GM13976 (cell line): ENCODE measurements around the gene RNU7-1.

Experiments used
- DNase-seq: peaks from one replicate; pipeline ENCODE4 v3.0.0; 2012; ENCODE audit warnings: low spot score
- in situ Hi-C: fragments of 300-500 bp; cut with MboI; formaldehyde crosslinking; loops from one replicate; pipeline ENCODE4 v1.12.0; 2022; ENCODE audit warnings: low sequenced_read_pairs, mixed read lengths, inconsistent platforms; ENCODE audit not compliant: unreplicated experiment
- TF ChIP-seq, protein P1 (sequence below): IDR thresholded peaks from 2 replicates; pipeline ENCODE4 v1.5.1; 2012; ENCODE audit warnings: borderline replicate concordance, mild to moderate bottlenecking; ENCODE audit not compliant: insufficient read depth; ENCODE audit errors: extremely low read depth, missing control alignments, control extremely low read depth

RNU7-1 gene

DNA sequence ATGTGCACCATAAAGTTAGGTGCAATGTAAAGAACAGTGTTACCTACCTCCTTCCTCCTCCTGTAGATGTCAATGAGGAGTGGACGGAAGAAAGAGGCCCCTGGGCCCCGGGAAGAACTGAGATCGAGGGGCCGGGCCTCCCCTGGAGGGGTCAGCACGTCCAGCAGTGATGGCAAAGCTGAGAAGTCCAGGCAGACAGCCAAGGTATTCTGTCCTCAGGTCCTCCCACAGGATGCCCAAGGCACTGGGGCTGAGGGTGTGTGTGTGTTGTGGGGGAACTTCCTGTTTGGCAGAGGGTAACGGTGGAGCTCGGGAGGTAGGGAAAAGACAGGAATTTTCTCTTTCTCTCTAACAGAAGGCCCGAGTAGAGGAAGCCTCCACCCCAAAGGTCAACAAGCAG lies 9.5 kb upstream of the RNU7-1 start:
- no peak for DNase-seq
- TF ChIP-seq, protein P1, sequence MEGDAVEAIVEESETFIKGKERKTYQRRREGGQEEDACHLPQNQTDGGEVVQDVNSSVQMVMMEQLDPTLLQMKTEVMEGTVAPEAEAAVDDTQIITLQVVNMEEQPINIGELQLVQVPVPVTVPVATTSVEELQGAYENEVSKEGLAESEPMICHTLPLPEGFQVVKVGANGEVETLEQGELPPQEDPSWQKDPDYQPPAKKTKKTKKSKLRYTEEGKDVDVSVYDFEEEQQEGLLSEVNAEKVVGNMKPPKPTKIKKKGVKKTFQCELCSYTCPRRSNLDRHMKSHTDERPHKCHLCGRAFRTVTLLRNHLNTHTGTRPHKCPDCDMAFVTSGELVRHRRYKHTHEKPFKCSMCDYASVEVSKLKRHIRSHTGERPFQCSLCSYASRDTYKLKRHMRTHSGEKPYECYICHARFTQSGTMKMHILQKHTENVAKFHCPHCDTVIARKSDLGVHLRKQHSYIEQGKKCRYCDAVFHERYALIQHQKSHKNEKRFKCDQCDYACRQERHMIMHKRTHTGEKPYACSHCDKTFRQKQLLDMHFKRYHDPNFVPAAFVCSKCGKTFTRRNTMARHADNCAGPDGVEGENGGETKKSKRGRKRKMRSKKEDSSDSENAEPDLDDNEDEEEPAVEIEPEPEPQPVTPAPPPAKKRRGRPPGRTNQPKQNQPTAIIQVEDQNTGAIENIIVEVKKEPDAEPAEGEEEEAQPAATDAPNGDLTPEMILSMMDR: no peak
- in situ Hi-C loops: loop anchor here (25.0 kb wide), 1 partner anchor 178 kb away; the partner anchor contains the start of gene C1RL

GRCh38 chr12:6935371-6936193 lies 8.0 kb upstream of the RNU7-1 start:
- in situ Hi-C loops: loop anchor here (25.0 kb wide), 1 partner anchor 177 kb away; the partner anchor contains the start of gene C1RL
- DNase-seq: no peak
- TF ChIP-seq, protein P1: no peak

GRCh38 chr12:6936194-6936635 lies 7.4 kb upstream of the RNU7-1 start:
- in situ Hi-C loops: loop anchor here (25.0 kb wide), 1 partner anchor 176 kb away; the partner anchor contains the start of gene C1RL
- DNase-seq: no peak
- TF ChIP-seq, protein P1: no peak

- in situ Hi-C loops: loop anchor here (25.0 kb wide), 1 partner anchor 175 kb away; the partner anchor contains the start of gene C1RL
- DNase-seq: peak; percentile 78
- TF ChIP-seq, protein P1: no peak
Observed at GRCh38 chr12:6936636-6937480, 6.8 kb upstream of the RNU7-1 start.

GRCh38 chr12:6937481-6938352 lies 5.9 kb upstream of the RNU7-1 start:
- peak; percentile 90 for DNase-seq
- in situ Hi-C loops: loop anchor here (25.0 kb wide), 1 partner anchor 175 kb away; the partner anchor contains the start of gene C1RL
- TF ChIP-seq, protein P1: peak; percentile 99
